CD8-positive, alpha-beta memory T cell (primary cell): ENCODE measurements around the gene SHISA5. TPM values are rescaled to one million over a fixed set of nuclear protein-coding genes. Genes with fewer than 3 reads are reported as not detected.

Source experiments
- CTCF ChIA-PET: fragments of 350-600 bp; sonication (Branson Sonifier 250); formaldehyde crosslinking; loops from one replicate; lab custom pipeline; 2021; ENCODE audit warnings: antibody characterized with exemption; lab: Charles Lee
- POLR2A ChIA-PET: fragments of 350-600 bp; sonication (Branson Sonifier 250); formaldehyde crosslinking; loops from one replicate; lab custom pipeline; 2021; ENCODE audit warnings: antibody characterized with exemption; lab: Charles Lee
- DNase-seq, 5 donors: peaks; one replicate each; pipeline versions ENCODE4 v3.0.0 to v3.0.0-alpha.2; 2020 to 2022; ENCODE audit warnings: mixed read lengths in 1 of 5
- H3K27ac ChIP-seq: one replicate; pipeline ENCODE4 v1.7.0; 2013; ENCODE audit warnings: low read depth, mild to moderate bottlenecking, low read length, moderate library complexity
- H3K27me3 ChIP-seq: 2 replicates; pipeline ENCODE4 v1.7.0; 2013; ENCODE audit warnings: low read length, mild to moderate bottlenecking; ENCODE audit not compliant: insufficient read depth, poor library complexity, severe bottlenecking
- H3K36me3 ChIP-seq: 2 replicates; pipeline ENCODE4 v1.7.0; 2013; ENCODE audit warnings: mild to moderate bottlenecking, low read length, moderate library complexity; ENCODE audit not compliant: insufficient read depth
- H3K4me1 ChIP-seq: 2 replicates; pipeline ENCODE4 v1.7.0; 2013; ENCODE audit warnings: mild to moderate bottlenecking, low read length, moderate library complexity; ENCODE audit not compliant: insufficient read depth
- H3K4me3 ChIP-seq: 2 replicates; pipeline ENCODE4 v1.7.0; 2013; ENCODE audit warnings: mild to moderate bottlenecking, low read length
- H3K9me3 ChIP-seq: 2 replicates; pipeline ENCODE4 v1.7.0; 2013; ENCODE audit warnings: mild to moderate bottlenecking, low read length
- H3K27ac Mint-ChIP-seq, 8 donors: one replicate each; pipeline ENCODE4 v1.8.0; 2020 to 2021; ENCODE audit warnings: mixed read lengths in 8 of 8, mild to moderate bottlenecking in 6 of 8, inconsistent platforms in 3 of 8, moderate library complexity in 3 of 8
- H3K27me3 Mint-ChIP-seq, 2 donors: one replicate each; pipeline ENCODE4 v1.8.0; 2020 to 2021; ENCODE audit warnings: mixed read lengths in 2 of 2, mild to moderate bottlenecking in 1 of 2, moderate library complexity in 1 of 2
- H3K36me3 Mint-ChIP-seq, 3 donors: one replicate each; pipeline ENCODE4 v1.8.0; 2020 to 2021; ENCODE audit warnings: mixed read lengths in 3 of 3, inconsistent platforms in 1 of 3, mild to moderate bottlenecking in 1 of 3
- H3K4me1 Mint-ChIP-seq, 3 donors: one replicate each; pipeline ENCODE4 v1.8.0; 2020 to 2021; ENCODE audit warnings: mixed read lengths in 3 of 3, inconsistent platforms in 1 of 3, mild to moderate bottlenecking in 1 of 3
- H3K4me3 Mint-ChIP-seq, 7 donors: one replicate each; pipeline ENCODE4 v1.8.0; 2020 to 2021; ENCODE audit warnings: mixed read lengths in 7 of 7, mild to moderate bottlenecking in 6 of 7, moderate library complexity in 4 of 7, inconsistent platforms in 2 of 7
- H3K9me3 Mint-ChIP-seq, 5 donors: one replicate each; pipeline ENCODE4 v1.8.0; 2020 to 2022; ENCODE audit warnings: mixed read lengths in 5 of 5, mild to moderate bottlenecking in 3 of 5, moderate library complexity in 2 of 5, inconsistent platforms in 1 of 5
- polyA plus RNA-seq: library from polyadenylated mRNA; unstranded; fragments of 300-500 nt; fragmentation: Illumina TruSeq; gene quantifications from one replicate; pipeline ENCODE4 v1.2.3, GENCODE V29; 2021
- total RNA-seq, 2 experiments: library from RNA; stranded (reverse); gene quantifications; one replicate each; pipeline ENCODE4 v1.2.3, GENCODE V29; 2021

The SHISA5 gene
- total and polyA plus RNA-seq, 3 experiments from 2014 or later = 102 to 470 (median 102) TPM

GRCh38 chr3:48518069-48518468 lies 14.1 kb upstream of the SHISA5 start:
- POLR2A ChIA-PET = no interaction called here

GRCh38 chr3:48516571-48516970 lies 12.6 kb upstream of the SHISA5 start:
- peaks cover 67% of the 10 kb centered on the region for H3K4me1 ChIP-seq
- no peaks in the 10 kb centered on the region for H3K9me3 Mint-ChIP-seq
- H3K36me3 ChIP-seq = no peaks in the 10 kb centered on the region
- H3K27me3 ChIP-seq = no peaks in the 10 kb centered on the region
- H3K4me3 Mint-ChIP-seq = peak overlapping the region in 5 of 7 donors; percentile 41 to 84 (median 67)
- H3K27me3 Mint-ChIP-seq = peaks cover 0 to 1% of the 10 kb centered on the region in 2 donors
- H3K27ac Mint-ChIP-seq = peak overlapping the region in 6 of 8 donors; percentile 50 to 86 (median 71)
- DNase-seq = no peak
- H3K9me3 ChIP-seq = no peaks in the 10 kb centered on the region
- H3K4me1 Mint-ChIP-seq = peaks cover 57 to 68% (median 68%) of the 10 kb centered on the region in 3 donors
- CTCF ChIA-PET = interaction anchor here (2.3 to 2.8 kb wide), 3 partner anchors 32 to 116 kb away, joined by 7 to 13 read pairs (median 9); no protein-coding TSS in a partner anchor
- POLR2A ChIA-PET = interaction anchor here (0.6 kb wide), 1 partner anchor 29 kb away, joined by 3 read pairs; no protein-coding TSS in a partner anchor
- H3K36me3 Mint-ChIP-seq = no peaks in the 10 kb centered on the region
- no peak overlapping the region for H3K27ac ChIP-seq
- H3K4me3 ChIP-seq = peak overlapping the region; percentile 3

More at GRCh38 chr3:48518069-48518468, 14.1 kb upstream of the SHISA5 start:
- Mint-ChIP-seq H3K27me3 (no peaks in the 10 kb centered on the region), H3K4me3 (peak overlapping the region in 3 of 7 donors; percentile 33 to 35 (median 34)), H3K4me1 (peaks cover 57 to 64% (median 63%) of the 10 kb centered on the region in 3 donors), H3K36me3 (no peaks in the 10 kb centered on the region), H3K9me3 (no peaks in the 10 kb centered on the region), H3K27ac (peak overlapping the region in 4 of 8 donors; percentile 30 to 82 (median 53))
- Histone ChIP-seq H3K27me3 (no peaks in the 10 kb centered on the region), H3K27ac (no peak overlapping the region), H3K4me1 (peaks cover 67% of the 10 kb centered on the region), H3K4me3 (no peak overlapping the region), H3K36me3 (no peaks in the 10 kb centered on the region), H3K9me3 (no peaks in the 10 kb centered on the region)
- CTCF ChIA-PET = interaction anchor here (2.3 kb wide), 1 partner anchor 82 kb away, joined by 9 read pairs; no protein-coding TSS in a partner anchor
- no peak for DNase-seq

GRCh38 chr3:48514431-48515227 lies 10.7 kb upstream of the SHISA5 start:
- H3K4me1 Mint-ChIP-seq = peaks cover 54 to 69% (median 64%) of the 10 kb centered on the region in 3 donors
- H3K36me3 Mint-ChIP-seq = no peaks in the 10 kb centered on the region
- peak in 2 of 5 donors; percentile 52 to 58 for DNase-seq
- H3K27ac Mint-ChIP-seq = peak overlapping the region in 7 of 8 donors; percentile 26 to 71 (median 68)
- Histone ChIP-seq H3K27ac (no peak overlapping the region), H3K4me3 (peak overlapping the region; percentile 8), H3K4me1 (peaks cover 61% of the 10 kb centered on the region), H3K36me3 (no peaks in the 10 kb centered on the region), H3K9me3 (no peaks in the 10 kb centered on the region), H3K27me3 (no peaks in the 10 kb centered on the region)
- H3K4me3 Mint-ChIP-seq = peak overlapping the region in 6 of 7 donors; percentile 62 to 75 (median 68)
- peaks cover 0 to 7% of the 10 kb centered on the region in 2 donors for H3K27me3 Mint-ChIP-seq
- ChIA-PET POLR2A (no interaction called here), CTCF (interaction anchor here (0.9 to 2.8 kb wide), 4 partner anchors 15 to 114 kb away, joined by 3 to 18 read pairs (median 10); no protein-coding TSS in a partner anchor)
- no peaks in the 10 kb centered on the region for H3K9me3 Mint-ChIP-seq

- H3K27me3 ChIP-seq = no peaks in the 10 kb centered on the region
- POLR2A ChIA-PET = no interaction called here
- no peaks in the 10 kb centered on the region for H3K36me3 ChIP-seq
- peaks cover 38 to 53% (median 48%) of the 10 kb centered on the region in 3 donors for H3K4me1 Mint-ChIP-seq
- peaks cover 0 to 9% of the 10 kb centered on the region in 2 donors for H3K27me3 Mint-ChIP-seq
- H3K4me1 ChIP-seq = peaks cover 47% of the 10 kb centered on the region
- CTCF ChIA-PET = interaction anchor here (0.6 to 2.0 kb wide), 4 partner anchors 36 to 76 kb away, joined by 3 to 8 read pairs (median 6); a partner anchor contains a TSS
- no peaks in the 10 kb centered on the region for H3K9me3 Mint-ChIP-seq
- H3K36me3 Mint-ChIP-seq = no peaks in the 10 kb centered on the region
- no peak overlapping the region for H3K4me3 ChIP-seq
- peak overlapping the region in 1 of 8 donors; percentile 54 for H3K27ac Mint-ChIP-seq
- H3K9me3 ChIP-seq = no peaks in the 10 kb centered on the region
- H3K27ac ChIP-seq = no peak overlapping the region
- H3K4me3 Mint-ChIP-seq = no peak overlapping the region
- DNase-seq = no peak
Observed at GRCh38 chr3:48511551-48511950, 7.6 kb upstream of the SHISA5 start.

- peak overlapping the region; percentile 72 to 89 (median 85) for H3K27ac Mint-ChIP-seq
- POLR2A ChIA-PET = interaction anchor here (0.6 to 1.7 kb wide), 5 partner anchors 34 to 71 kb away, joined by 3 to 7 read pairs (median 3); no protein-coding TSS in a partner anchor
- H3K4me1 Mint-ChIP-seq = peaks cover 31 to 49% (median 46%) of the 10 kb centered on the region in 3 donors
- H3K27me3 Mint-ChIP-seq = peaks cover 0 to 9% of the 10 kb centered on the region in 2 donors
- peak; percentile 60 to 86 (median 71) for DNase-seq
- H3K27me3 ChIP-seq = no peaks in the 10 kb centered on the region
- CTCF ChIA-PET = interaction anchor here (0.6 to 8.0 kb wide), 29 partner anchors 9 to 236 kb away, joined by 3 to 71 read pairs (median 5); partner anchors contain the start of genes ATRIP, CCDC51 and TMA7
- no peak overlapping the region for H3K4me3 ChIP-seq
- no peaks in the 10 kb centered on the region for H3K36me3 ChIP-seq
- no peaks in the 10 kb centered on the region for H3K9me3 ChIP-seq
- H3K9me3 Mint-ChIP-seq = no peaks in the 10 kb centered on the region
- peak overlapping the region in 5 of 7 donors; percentile 18 to 62 (median 46) for H3K4me3 Mint-ChIP-seq
- no peak overlapping the region for H3K27ac ChIP-seq
- peaks cover 38% of the 10 kb centered on the region for H3K4me1 ChIP-seq
- no peaks in the 10 kb centered on the region for H3K36me3 Mint-ChIP-seq
Observed at GRCh38 chr3:48507256-48508061, 3.5 kb upstream of the SHISA5 start.

- Mint-ChIP-seq H3K27ac (peak overlapping the region in 7 of 8 donors; percentile 27 to 82 (median 52)), H3K9me3 (no peaks in the 10 kb centered on the region), H3K4me3 (peak overlapping the region in 5 of 7 donors; percentile 20 to 84 (median 47)), H3K36me3 (no peaks in the 10 kb centered on the region), H3K4me1 (peaks cover 39 to 55% (median 53%) of the 10 kb centered on the region in 3 donors), H3K27me3 (peaks cover 0 to 4% of the 10 kb centered on the region in 2 donors)
- H3K4me1 ChIP-seq = peaks cover 43% of the 10 kb centered on the region
- ChIA-PET CTCF (interaction anchor here (1.0 to 8.0 kb wide), 12 partner anchors 33 to 106 kb away, joined by 3 to 71 read pairs (median 12); a partner anchor contains a TSS), POLR2A (interaction anchor here (1.3 kb wide), 1 partner anchor 34 kb away, joined by 5 read pairs; no protein-coding TSS in a partner anchor)
- H3K4me3 ChIP-seq = no peak overlapping the region
- no peak overlapping the region for H3K27ac ChIP-seq
- no peaks in the 10 kb centered on the region for H3K9me3 ChIP-seq
- H3K36me3 ChIP-seq = no peaks in the 10 kb centered on the region
- no peak for DNase-seq
- H3K27me3 ChIP-seq = no peaks in the 10 kb centered on the region
Observed at GRCh38 chr3:48505968-48506504, 2.1 kb upstream of the SHISA5 start.

GRCh38 chr3:48505146-48505545 lies 1.2 kb upstream of the SHISA5 start:
- Mint-ChIP-seq H3K27ac (peak overlapping the region in 5 of 8 donors; percentile 62 to 87 (median 77)), H3K36me3 (peaks cover 0 to 2% (median 0%) of the 10 kb centered on the region in 3 donors), H3K4me1 (peaks cover 40 to 59% (median 57%) of the 10 kb centered on the region in 3 donors), H3K9me3 (no peaks in the 10 kb centered on the region), H3K27me3 (peaks cover 0 to 3% of the 10 kb centered on the region in 2 donors), H3K4me3 (peak overlapping the region; percentile 73 to 93 (median 76))
- H3K4me1 ChIP-seq = peaks cover 43% of the 10 kb centered on the region
- ChIA-PET POLR2A (interaction anchor here (0.7 to 2.1 kb wide), 3 partner anchors 26 to 65 kb away, joined by 3 to 8 read pairs (median 6); partner anchors contain the start of genes ATRIP, CCDC51 and TMA7), CTCF (interaction anchor here (1.0 to 8.0 kb wide), 7 partner anchors 23 to 231 kb away, joined by 3 to 71 read pairs (median 8); partner anchors contain the start of genes CCDC51 and TMA7)
- H3K27ac ChIP-seq = no peak overlapping the region
- no peak for DNase-seq
- no peaks in the 10 kb centered on the region for H3K9me3 ChIP-seq
- peak overlapping the region; percentile 60 for H3K4me3 ChIP-seq
- no peaks in the 10 kb centered on the region for H3K36me3 ChIP-seq
- no peaks in the 10 kb centered on the region for H3K27me3 ChIP-seq
